GM10266 (cell line): ENCODE measurements around the gene NAGS.
"Not testable (repeated sequence)": the region's sequence is repeated elsewhere in the genome, so short reads cannot be mapped to it uniquely, and the experiment has no call there.

Experiments
- DNase-seq: peaks from one replicate; pipeline ENCODE4 v3.0.0; 2012; ENCODE audit errors: extremely low spot score
- TF ChIP-seq, protein P1 (sequence below): IDR thresholded peaks from 2 replicates; pipeline ENCODE4 v1.5.1; 2012; ENCODE audit warnings: mild to moderate bottlenecking, low read depth; ENCODE audit not compliant: control insufficient read depth, insufficient read depth; ENCODE audit errors: missing control alignments

Gene NAGS

GRCh38 chr17:44023545-44024270 lies 19.3 kb downstream of the NAGS start:
- TF ChIP-seq, protein P1, sequence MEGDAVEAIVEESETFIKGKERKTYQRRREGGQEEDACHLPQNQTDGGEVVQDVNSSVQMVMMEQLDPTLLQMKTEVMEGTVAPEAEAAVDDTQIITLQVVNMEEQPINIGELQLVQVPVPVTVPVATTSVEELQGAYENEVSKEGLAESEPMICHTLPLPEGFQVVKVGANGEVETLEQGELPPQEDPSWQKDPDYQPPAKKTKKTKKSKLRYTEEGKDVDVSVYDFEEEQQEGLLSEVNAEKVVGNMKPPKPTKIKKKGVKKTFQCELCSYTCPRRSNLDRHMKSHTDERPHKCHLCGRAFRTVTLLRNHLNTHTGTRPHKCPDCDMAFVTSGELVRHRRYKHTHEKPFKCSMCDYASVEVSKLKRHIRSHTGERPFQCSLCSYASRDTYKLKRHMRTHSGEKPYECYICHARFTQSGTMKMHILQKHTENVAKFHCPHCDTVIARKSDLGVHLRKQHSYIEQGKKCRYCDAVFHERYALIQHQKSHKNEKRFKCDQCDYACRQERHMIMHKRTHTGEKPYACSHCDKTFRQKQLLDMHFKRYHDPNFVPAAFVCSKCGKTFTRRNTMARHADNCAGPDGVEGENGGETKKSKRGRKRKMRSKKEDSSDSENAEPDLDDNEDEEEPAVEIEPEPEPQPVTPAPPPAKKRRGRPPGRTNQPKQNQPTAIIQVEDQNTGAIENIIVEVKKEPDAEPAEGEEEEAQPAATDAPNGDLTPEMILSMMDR = no peak
- DNase-seq = no peak

- TF ChIP-seq, protein P1 = no peak
- DNase-seq = no peak
These were observed 19.8 kb downstream of the NAGS start for GRCh38 chr17:44024271-44024663.

GRCh38 chr17:44024853-44025252 lies 20.4 kb downstream of the NAGS start:
- DNase-seq = no peak
- TF ChIP-seq, protein P1 = no peak

- no peak for DNase-seq
- TF ChIP-seq, protein P1 = no peak
These were observed 25.3 kb downstream of the NAGS start for GRCh38 chr17:44029736-44030135.

DNA sequence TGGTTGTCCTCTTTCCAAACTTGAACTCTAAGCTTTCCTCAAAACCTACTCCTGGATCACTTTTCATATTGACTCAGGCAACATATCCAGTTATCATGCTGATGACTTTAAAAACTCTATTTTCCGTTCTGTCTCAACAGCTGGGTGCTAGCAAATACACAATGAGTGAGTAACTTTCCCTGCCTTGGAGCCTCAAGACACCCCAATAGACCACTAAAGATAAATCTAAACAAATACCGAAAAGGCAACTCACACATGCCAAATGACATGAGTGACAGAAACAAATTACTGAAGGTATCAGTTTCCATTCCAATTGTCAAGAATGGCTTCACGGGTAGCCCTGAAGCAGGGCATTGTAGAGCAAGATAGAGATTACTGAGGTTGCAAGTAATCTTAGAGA lies 26.1 kb downstream of the NAGS start:
- DNase-seq = no peak
- TF ChIP-seq, protein P1 = no peak

- no peak for DNase-seq
These were observed 29.5 kb downstream of the NAGS start for GRCh38 chr17:44033861-44034408.

GRCh38 chr17:44034688-44035087 lies 30.3 kb downstream of the NAGS start:
- DNase-seq = not testable (repeated sequence)

More at GRCh38 chr17:44033861-44034408, 29.5 kb downstream of the NAGS start:
- TF ChIP-seq, protein P1 = no peak
